D721Med (cell line): ENCODE data around the gene CTCF.

Experiments
- DNase-seq: peaks from one replicate; pipeline ENCODE4 v3.0.0; 2011; ENCODE audit warnings: low spot score; ENCODE audit not compliant: insufficient read length
- FAIRE-seq: peaks from 2 replicates; lab custom pipeline; 2011; peaks lifted over from hg19 to GRCh38; lab: Jason Lieb, UNC
- CTCF ChIP-seq: IDR thresholded peaks from 2 replicates; pipeline ENCODE4 v1.5.1; 2012; ENCODE audit warnings: mild to moderate bottlenecking, control low read depth; ENCODE audit not compliant: insufficient read depth; ENCODE audit errors: missing control alignments

CTCF gene

GRCh38 chr16:67561501-67561823 lies 864 bp upstream of the CTCF start:
- TF ChIP-seq CTCF: no peak
- DNase-seq (no peak), FAIRE-seq (no peak)

- FAIRE-seq: no peak
- no peak for TF ChIP-seq CTCF
Measured at GRCh38 chr16:67561824-67562525, 351 bp upstream of the CTCF start.

GRCh38 chr16:67562918-67563707 lies 787 bp downstream of the CTCF start:
- no peak for DNase-seq
- FAIRE-seq: no peak
- TF ChIP-seq CTCF: peak; percentile 23

More at GRCh38 chr16:67561824-67562525, 351 bp upstream of the CTCF start:
- no peak for DNase-seq

- FAIRE-seq (no peak), DNase-seq (no peak)
- no peak for TF ChIP-seq CTCF
Measured at GRCh38 chr16:67563708-67564468, 1.6 kb downstream of the CTCF start.

GRCh38 chr16:67565470-67566100 lies 3.3 kb downstream of the CTCF start:
- DNase-seq (no peak), FAIRE-seq (no peak)
- no peak for TF ChIP-seq CTCF

GRCh38 chr16:67571464-67571863 lies 9.1 kb downstream of the CTCF start:
- FAIRE-seq (no peak), DNase-seq (no peak)
- no peak for TF ChIP-seq CTCF
